Parathyroid adenoma (tissue), 2 donors: ENCODE measurements around the gene BTRC.

Source experiments
- H2AFZ ChIP-seq: fragments of 300-600 bp; sonication (generic); one replicate; pipeline ENCODE4 v1.7.0; 2017; ENCODE audit warnings: antibody characterized with exemption, mild to moderate bottlenecking
- H3K27ac ChIP-seq: fragments of 300-600 bp; sonication (generic); one replicate; pipeline ENCODE4 v1.7.0; 2017
- H3K27me3 ChIP-seq: fragments of 300-600 bp; sonication (generic); one replicate; pipeline ENCODE4 v1.7.0; 2017; ENCODE audit warnings: low read length; ENCODE audit not compliant: control insufficient read depth, insufficient read depth
- H3K36me3 ChIP-seq: fragments of 300-600 bp; sonication (generic); one replicate; pipeline ENCODE4 v1.7.0; 2017; ENCODE audit warnings: low read length; ENCODE audit not compliant: control insufficient read depth, insufficient read depth
- H3K4me1 ChIP-seq: fragments of 300-600 bp; sonication (generic); one replicate; pipeline ENCODE4 v1.7.0; 2017; ENCODE audit warnings: control low read depth
- H3K4me2 ChIP-seq: fragments of 300-600 bp; sonication (generic); one replicate; pipeline ENCODE4 v1.7.0; 2017; ENCODE audit warnings: low read length
- H3K4me3 ChIP-seq: fragments of 300-600 bp; sonication (generic); one replicate; pipeline ENCODE4 v1.7.0; 2017; ENCODE audit warnings: low read depth, low read length
- H3K79me2 ChIP-seq: fragments of 300-600 bp; sonication (generic); one replicate; pipeline ENCODE4 v1.7.0; 2017; ENCODE audit warnings: control low read depth
- H3K9ac ChIP-seq: fragments of 300-600 bp; sonication (generic); one replicate; pipeline ENCODE4 v1.7.0; 2017; ENCODE audit warnings: mild to moderate bottlenecking
- H3K9me3 ChIP-seq: fragments of 300-600 bp; sonication (generic); one replicate; pipeline ENCODE4 v1.7.0; 2017; ENCODE audit warnings: low read length; ENCODE audit not compliant: control insufficient read depth
- CTCF ChIP-seq: fragments of 300-600 bp; sonication (generic); IDR thresholded peaks from one replicate; pipeline ENCODE4 v1.7.0; 2017; ENCODE audit warnings: antibody characterized with exemption, mild to moderate bottlenecking
- donor health status: primary hyperparathyroidism.

BTRC gene

GRCh38 chr10:101481256-101481655 lies 127.3 kb downstream of the BTRC start:
- Histone ChIP-seq H3K4me1 (no peaks in the 10 kb centered on the region), H3K27me3 (no peaks in the 10 kb centered on the region), H3K4me2 (no peak overlapping the region), H3K9ac (no peak overlapping the region), H2AFZ (no peak overlapping the region), H3K4me3 (no peak overlapping the region), H3K9me3 (no peaks in the 10 kb centered on the region), H3K27ac (no peak overlapping the region), H3K79me2 (no peaks in the 10 kb centered on the region), H3K36me3 (no peaks in the 10 kb centered on the region)
- TF ChIP-seq CTCF, result no peak

GRCh38 chr10:101482568-101482967 lies 128.6 kb downstream of the BTRC start:
- Histone ChIP-seq H3K27ac (no peak overlapping the region), H3K4me1 (no peaks in the 10 kb centered on the region), H3K27me3 (no peaks in the 10 kb centered on the region), H3K4me3 (no peak overlapping the region), H3K4me2 (no peak overlapping the region), H3K9me3 (no peaks in the 10 kb centered on the region), H3K79me2 (no peaks in the 10 kb centered on the region), H3K36me3 (no peaks in the 10 kb centered on the region), H2AFZ (no peak overlapping the region), H3K9ac (no peak overlapping the region)
- TF ChIP-seq CTCF, result no peak

- no peaks in the 10 kb centered on the region for H3K27me3 ChIP-seq
- no peaks in the 10 kb centered on the region for H3K36me3 ChIP-seq
- H3K79me2 ChIP-seq, result no peaks in the 10 kb centered on the region
- no peak overlapping the region for H3K4me2 ChIP-seq
- no peak overlapping the region for H3K4me3 ChIP-seq
- no peaks in the 10 kb centered on the region for H3K4me1 ChIP-seq
- TF ChIP-seq CTCF, result no peak
- H3K9me3 ChIP-seq, result no peaks in the 10 kb centered on the region
- no peak overlapping the region for H3K27ac ChIP-seq
- no peak overlapping the region for H2AFZ ChIP-seq
- no peak overlapping the region for H3K9ac ChIP-seq
These were observed 130.3 kb downstream of the BTRC start for GRCh38 chr10:101484175-101484745.

- TF ChIP-seq CTCF, result no peak
These were observed 131.2 kb downstream of the BTRC start for GRCh38 chr10:101485207-101485606.

More at GRCh38 chr10:101485207-101485606, 131.2 kb downstream of the BTRC start:
- no peak overlapping the region for H3K27ac ChIP-seq
- H3K9ac ChIP-seq, result no peak overlapping the region
- H3K4me3 ChIP-seq, result no peak overlapping the region
- no peaks in the 10 kb centered on the region for H3K36me3 ChIP-seq
- no peaks in the 10 kb centered on the region for H3K4me1 ChIP-seq
- no peaks in the 10 kb centered on the region for H3K27me3 ChIP-seq
- H3K79me2 ChIP-seq, result no peaks in the 10 kb centered on the region
- no peak overlapping the region for H3K4me2 ChIP-seq
- no peak overlapping the region for H2AFZ ChIP-seq
- no peaks in the 10 kb centered on the region for H3K9me3 ChIP-seq
